ENCODE results near the gene NUP62. TPM values are rescaled to one million over a fixed set of nuclear protein-coding genes. Genes with fewer than 3 reads are reported as not detected.

Gene NUP62
- total and polyA plus RNA-seq, 2 experiments from 2014 or later: 43.3 to 71.3 TPM

DNA sequence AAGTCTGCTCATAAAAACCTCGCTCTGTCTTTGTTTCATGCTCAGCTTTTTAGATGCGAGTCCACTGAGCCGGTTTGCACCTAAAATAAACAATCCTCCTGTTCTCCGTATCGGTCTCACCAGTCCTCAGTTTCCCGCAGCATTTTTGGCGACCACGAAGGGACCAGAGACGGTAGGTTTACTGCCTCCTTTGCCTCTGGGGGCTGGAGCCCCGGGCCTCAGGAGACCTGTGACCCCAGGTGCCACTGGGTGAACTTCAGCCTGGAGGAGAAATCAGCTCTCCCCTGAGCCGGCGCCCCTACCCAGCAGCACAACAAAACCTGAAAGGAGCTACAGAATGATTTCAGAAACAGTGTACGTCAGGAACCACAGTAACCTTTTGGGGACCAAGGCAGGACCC lies 23.6 kb upstream of the NUP62 start:
- Histone ChIP-seq H3K4me3 (no peak overlapping the region), H3K36me3 (no peaks in the 10 kb centered on the region)
- TF ChIP-seq, protein P1, sequence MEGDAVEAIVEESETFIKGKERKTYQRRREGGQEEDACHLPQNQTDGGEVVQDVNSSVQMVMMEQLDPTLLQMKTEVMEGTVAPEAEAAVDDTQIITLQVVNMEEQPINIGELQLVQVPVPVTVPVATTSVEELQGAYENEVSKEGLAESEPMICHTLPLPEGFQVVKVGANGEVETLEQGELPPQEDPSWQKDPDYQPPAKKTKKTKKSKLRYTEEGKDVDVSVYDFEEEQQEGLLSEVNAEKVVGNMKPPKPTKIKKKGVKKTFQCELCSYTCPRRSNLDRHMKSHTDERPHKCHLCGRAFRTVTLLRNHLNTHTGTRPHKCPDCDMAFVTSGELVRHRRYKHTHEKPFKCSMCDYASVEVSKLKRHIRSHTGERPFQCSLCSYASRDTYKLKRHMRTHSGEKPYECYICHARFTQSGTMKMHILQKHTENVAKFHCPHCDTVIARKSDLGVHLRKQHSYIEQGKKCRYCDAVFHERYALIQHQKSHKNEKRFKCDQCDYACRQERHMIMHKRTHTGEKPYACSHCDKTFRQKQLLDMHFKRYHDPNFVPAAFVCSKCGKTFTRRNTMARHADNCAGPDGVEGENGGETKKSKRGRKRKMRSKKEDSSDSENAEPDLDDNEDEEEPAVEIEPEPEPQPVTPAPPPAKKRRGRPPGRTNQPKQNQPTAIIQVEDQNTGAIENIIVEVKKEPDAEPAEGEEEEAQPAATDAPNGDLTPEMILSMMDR (IDR thresholded peaks at IDR 0.05; ENCODE audit: low read depth, low read length): no peak

DNA sequence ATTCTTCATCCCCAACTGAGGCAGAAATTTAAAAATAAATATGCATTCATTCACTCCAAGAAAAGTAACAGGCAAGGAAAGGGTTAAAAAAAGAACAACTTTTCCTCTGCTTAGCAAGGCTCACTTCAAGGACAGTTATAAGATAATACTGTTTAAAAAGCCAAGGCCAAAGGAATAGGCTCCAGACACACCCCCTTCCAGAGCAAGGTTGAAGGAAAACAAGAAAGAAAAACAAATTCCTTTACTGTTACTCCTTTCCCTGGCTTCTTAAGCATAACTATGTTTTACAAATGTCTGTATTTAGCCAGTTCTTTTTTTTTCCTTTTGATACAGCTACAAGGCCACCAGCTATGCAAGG lies 23.2 kb upstream of the NUP62 start:
- Histone ChIP-seq H3K4me3 (no peak overlapping the region), H3K4me1 (ENCODE audit: low read depth) (peaks cover 11% of the 10 kb centered on the region), H3K27ac (no peak overlapping the region), H3K27me3 (no peaks in the 10 kb centered on the region), H3K9me3 (ENCODE audit: low read depth) (no peaks in the 10 kb centered on the region), H3K36me3 (no peaks in the 10 kb centered on the region)
- TF ChIP-seq, protein P1 (IDR thresholded peaks at IDR 0.05; ENCODE audit: low read depth, low read length): no peak
- no peak for DNase-seq (ENCODE audit: low read depth in 1 of 2, low spot score in 1 of 2)

More for the DNA sequence above, 23.6 kb upstream of the NUP62 start:
- DNase-seq (ENCODE audit: low read depth in 1 of 2, low spot score in 1 of 2): no peak
- Histone ChIP-seq H3K4me1 (ENCODE audit: low read depth) (peaks cover 11% of the 10 kb centered on the region), H3K27me3 (no peaks in the 10 kb centered on the region), H3K9me3 (ENCODE audit: low read depth) (no peaks in the 10 kb centered on the region), H3K27ac (no peak overlapping the region)

DNA sequence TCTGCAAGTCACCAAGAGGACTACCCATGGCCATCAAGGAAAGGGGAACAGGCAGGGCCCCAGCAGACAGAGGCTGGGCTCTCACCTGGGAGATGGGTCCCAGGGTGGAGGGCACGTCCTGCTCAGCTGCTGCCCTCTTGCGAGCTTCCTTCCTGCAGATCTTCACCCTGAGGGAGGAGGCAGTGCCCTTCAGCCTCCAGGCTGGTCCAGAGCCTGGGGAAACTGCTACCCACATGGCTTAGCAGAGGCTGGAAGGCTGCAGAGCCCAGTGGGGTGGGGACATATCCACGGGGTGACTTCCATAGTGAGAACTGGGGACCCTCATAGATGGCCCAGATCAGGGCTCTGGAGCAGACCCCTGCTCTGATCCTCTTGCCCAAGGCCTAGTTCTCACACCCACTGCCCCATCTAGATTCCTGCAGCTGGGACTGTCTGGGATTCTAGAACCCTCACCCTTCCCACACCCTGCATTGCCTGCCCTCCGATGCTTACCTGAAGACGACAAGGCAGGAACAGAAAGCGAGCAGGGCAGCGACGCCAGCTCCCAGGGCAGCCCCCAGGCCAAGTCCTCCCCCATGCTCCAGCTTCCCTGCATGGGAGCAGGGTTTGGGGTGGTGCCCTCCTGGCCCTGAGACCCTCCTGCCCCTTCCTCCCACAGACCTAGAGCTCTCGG lies 22.6 kb upstream of the NUP62 start:
- H3K27ac ChIP-seq: no peak overlapping the region
- no peaks in the 10 kb centered on the region for H3K27me3 ChIP-seq
- no peaks in the 10 kb centered on the region for H3K36me3 ChIP-seq
- H3K9me3 ChIP-seq (ENCODE audit: low read depth): no peaks in the 10 kb centered on the region
- no peak for DNase-seq (ENCODE audit: low read depth in 1 of 2, low spot score in 1 of 2)
- TF ChIP-seq, protein P1 (IDR thresholded peaks at IDR 0.05; ENCODE audit: low read depth, low read length): no peak
- H3K4me1 ChIP-seq (ENCODE audit: low read depth): peaks cover 11% of the 10 kb centered on the region
- no peak overlapping the region for H3K4me3 ChIP-seq

DNA sequence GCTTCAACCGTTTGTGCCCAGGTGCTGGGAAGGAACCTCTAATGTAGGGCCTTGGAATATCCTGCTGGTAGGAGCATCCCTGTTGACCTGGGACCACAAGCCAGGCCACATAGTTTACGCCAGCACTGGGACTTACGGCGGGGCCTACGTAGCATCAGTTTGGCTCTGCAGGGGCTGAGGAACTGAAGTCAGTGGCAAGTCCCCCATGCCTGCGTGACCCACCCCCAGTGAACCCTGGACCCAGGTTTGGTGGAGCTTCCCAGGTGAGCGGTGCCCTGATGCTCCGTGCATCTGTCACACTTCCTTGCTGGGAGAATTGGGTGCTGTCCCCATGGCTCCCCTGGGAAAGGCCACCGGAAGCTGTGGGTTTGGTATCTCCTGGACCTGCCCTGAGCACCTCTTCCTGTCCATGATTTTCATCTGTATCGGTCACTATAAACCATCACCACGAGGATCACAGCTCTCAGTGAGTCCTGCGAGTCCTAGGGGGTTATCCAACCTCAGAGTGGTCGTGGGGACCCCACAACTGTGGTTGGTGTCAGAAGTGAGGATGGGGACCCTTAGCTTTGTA lies 21.7 kb upstream of the NUP62 start:
- Histone ChIP-seq H3K27ac (no peak overlapping the region), H3K4me1 (ENCODE audit: low read depth) (peaks cover 11% of the 10 kb centered on the region), H3K4me3 (no peak overlapping the region), H3K36me3 (no peaks in the 10 kb centered on the region), H3K27me3 (no peaks in the 10 kb centered on the region), H3K9me3 (ENCODE audit: low read depth) (no peaks in the 10 kb centered on the region)
- no peak for DNase-seq (ENCODE audit: low read depth in 1 of 2, low spot score in 1 of 2)
- TF ChIP-seq, protein P1 (IDR thresholded peaks at IDR 0.05; ENCODE audit: low read depth, low read length): no peak

DNA sequence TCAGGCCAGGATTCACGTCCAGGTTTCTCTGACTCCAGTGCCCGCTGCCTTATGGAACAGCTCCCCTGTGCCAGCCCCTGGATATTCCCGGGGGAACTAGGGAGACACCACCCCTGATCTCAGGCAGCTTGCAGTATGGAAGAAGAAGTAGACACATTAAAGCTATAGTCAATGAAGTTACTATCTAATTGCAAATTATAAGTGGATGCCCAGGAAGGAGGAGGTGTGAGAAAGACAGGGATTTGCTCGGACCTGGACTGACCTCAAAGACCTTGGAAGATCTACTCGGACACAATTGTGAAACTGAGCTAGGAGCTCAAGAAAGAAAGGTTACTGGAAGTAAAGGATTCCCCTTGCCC lies 21.3 kb upstream of the NUP62 start:
- Histone ChIP-seq H3K9me3 (ENCODE audit: low read depth) (no peaks in the 10 kb centered on the region), H3K36me3 (no peaks in the 10 kb centered on the region), H3K27me3 (no peaks in the 10 kb centered on the region), H3K4me3 (no peak overlapping the region), H3K27ac (no peak overlapping the region), H3K4me1 (ENCODE audit: low read depth) (peaks cover 11% of the 10 kb centered on the region)
- TF ChIP-seq, protein P1 (IDR thresholded peaks at IDR 0.05; ENCODE audit: low read depth, low read length): no peak
- no peak for DNase-seq (ENCODE audit: low read depth in 1 of 2, low spot score in 1 of 2)

Measured in cardiac muscle cell (in vitro differentiated cells and primary cell).